Progenitor cell of endocrine pancreas (in vitro differentiated cells): ENCODE data around the gene CACNA2D2. TPM values are rescaled to one million over a fixed set of nuclear protein-coding genes. Genes with fewer than 3 reads are reported as not detected.

ENCODE experiments used
- DNase-seq: peaks from one replicate; pipeline ENCODE4 v3.0.0; 2021; ENCODE audit warnings: low spot score; ENCODE audit not compliant: unreplicated experiment
- H3K27ac Mint-ChIP-seq: 2 replicates; pipeline ENCODE4 v1.8.0; 2021; ENCODE audit warnings: mild to moderate bottlenecking, moderate library complexity, mixed read lengths
- H3K27me3 Mint-ChIP-seq: 2 replicates; pipeline ENCODE4 v1.8.0; 2021; ENCODE audit warnings: mixed read lengths
- H3K36me3 Mint-ChIP-seq: 2 replicates; pipeline ENCODE4 v1.8.0; 2022; ENCODE audit warnings: mixed read lengths; ENCODE audit not compliant: insufficient read depth
- H3K4me1 Mint-ChIP-seq: 2 replicates; pipeline ENCODE4 v1.8.0; 2021; ENCODE audit warnings: low read depth, mixed read lengths
- H3K4me3 Mint-ChIP-seq: 2 replicates; pipeline ENCODE4 v1.8.0; 2021; ENCODE audit warnings: low read depth, mild to moderate bottlenecking, moderate library complexity, mixed read lengths
- H3K9me3 Mint-ChIP-seq: 2 replicates; pipeline ENCODE4 v1.8.0; 2021; ENCODE audit warnings: low read depth, mixed read lengths
- total RNA-seq: library from RNA; stranded (reverse); gene quantifications from 2 replicates; pipeline ENCODE4 v1.2.1, GENCODE V29; 2021
- TF ChIP-seq, protein P1 (sequence below): fragments of 200-600 bp; sonication (generic); IDR thresholded peaks from one replicate; pipeline ENCODE4 v1.5.0; 2021; ENCODE audit warnings: antibody characterized with exemption, mild to moderate bottlenecking; ENCODE audit not compliant: unreplicated experiment

Gene CACNA2D2
- total RNA-seq, 1 donor from 2014 or later, result 6.9 TPM

GRCh38 chr3:50338965-50339364 is 164.5 kb downstream of the CACNA2D2 start:
- Mint-ChIP-seq H3K27ac (no peak overlapping the region), H3K4me1 (peaks cover 15% of the 10 kb centered on the region), H3K27me3 (peaks cover 49% of the 10 kb centered on the region)

DNA sequence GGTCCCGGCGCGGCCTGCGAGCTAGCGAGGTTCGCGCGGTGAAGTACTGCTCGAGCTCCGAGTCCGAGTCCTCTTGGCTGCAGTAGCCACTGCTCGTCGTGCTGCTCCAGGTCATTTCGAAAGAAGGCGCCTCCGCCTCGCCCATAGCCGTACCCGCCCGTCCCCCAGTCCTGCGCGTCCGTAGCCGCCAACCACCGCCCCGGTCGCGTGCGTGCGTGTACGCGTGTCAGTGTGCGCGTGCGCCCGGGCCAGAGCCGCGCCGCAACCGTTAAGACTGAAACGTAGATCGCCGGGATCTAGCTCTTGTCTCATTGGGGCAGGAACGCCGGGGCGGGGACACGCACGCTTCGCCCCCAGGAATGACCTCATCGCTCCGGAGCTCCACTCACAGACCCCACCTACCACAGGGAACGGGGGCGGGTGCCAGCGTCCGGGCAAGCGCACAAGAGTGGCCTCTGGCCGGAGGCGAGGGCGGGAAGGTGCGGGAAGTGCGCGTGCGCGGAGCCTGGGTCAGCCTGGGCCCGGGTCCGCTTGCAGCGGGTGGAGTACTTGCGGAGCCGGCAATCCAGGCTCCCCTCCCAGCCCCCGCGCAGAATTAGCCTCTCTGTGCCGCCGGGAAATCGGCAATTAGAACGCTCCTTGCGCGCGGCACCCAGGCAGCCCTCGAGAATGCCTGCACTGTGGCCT is 166.1 kb downstream of the CACNA2D2 start:
- H3K27ac Mint-ChIP-seq, result peak overlapping the region; percentile 99
- no peaks in the 10 kb centered on the region for H3K36me3 Mint-ChIP-seq
- no peaks in the 10 kb centered on the region for H3K9me3 Mint-ChIP-seq
- peak overlapping the region; percentile 93 for H3K4me3 Mint-ChIP-seq
- TF ChIP-seq, protein P1, sequence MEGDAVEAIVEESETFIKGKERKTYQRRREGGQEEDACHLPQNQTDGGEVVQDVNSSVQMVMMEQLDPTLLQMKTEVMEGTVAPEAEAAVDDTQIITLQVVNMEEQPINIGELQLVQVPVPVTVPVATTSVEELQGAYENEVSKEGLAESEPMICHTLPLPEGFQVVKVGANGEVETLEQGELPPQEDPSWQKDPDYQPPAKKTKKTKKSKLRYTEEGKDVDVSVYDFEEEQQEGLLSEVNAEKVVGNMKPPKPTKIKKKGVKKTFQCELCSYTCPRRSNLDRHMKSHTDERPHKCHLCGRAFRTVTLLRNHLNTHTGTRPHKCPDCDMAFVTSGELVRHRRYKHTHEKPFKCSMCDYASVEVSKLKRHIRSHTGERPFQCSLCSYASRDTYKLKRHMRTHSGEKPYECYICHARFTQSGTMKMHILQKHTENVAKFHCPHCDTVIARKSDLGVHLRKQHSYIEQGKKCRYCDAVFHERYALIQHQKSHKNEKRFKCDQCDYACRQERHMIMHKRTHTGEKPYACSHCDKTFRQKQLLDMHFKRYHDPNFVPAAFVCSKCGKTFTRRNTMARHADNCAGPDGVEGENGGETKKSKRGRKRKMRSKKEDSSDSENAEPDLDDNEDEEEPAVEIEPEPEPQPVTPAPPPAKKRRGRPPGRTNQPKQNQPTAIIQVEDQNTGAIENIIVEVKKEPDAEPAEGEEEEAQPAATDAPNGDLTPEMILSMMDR, result no peak
- peaks cover 33% of the 10 kb centered on the region for H3K27me3 Mint-ChIP-seq
- peaks cover 15% of the 10 kb centered on the region for H3K4me1 Mint-ChIP-seq
- DNase-seq, result peak; percentile 96

More at GRCh38 chr3:50338965-50339364, 164.5 kb downstream of the CACNA2D2 start:
- TF ChIP-seq, protein P1, result no peak
- Mint-ChIP-seq H3K9me3 (no peaks in the 10 kb centered on the region), H3K36me3 (no peaks in the 10 kb centered on the region), H3K4me3 (peak overlapping the region; percentile 93)
- no peak for DNase-seq

DNA sequence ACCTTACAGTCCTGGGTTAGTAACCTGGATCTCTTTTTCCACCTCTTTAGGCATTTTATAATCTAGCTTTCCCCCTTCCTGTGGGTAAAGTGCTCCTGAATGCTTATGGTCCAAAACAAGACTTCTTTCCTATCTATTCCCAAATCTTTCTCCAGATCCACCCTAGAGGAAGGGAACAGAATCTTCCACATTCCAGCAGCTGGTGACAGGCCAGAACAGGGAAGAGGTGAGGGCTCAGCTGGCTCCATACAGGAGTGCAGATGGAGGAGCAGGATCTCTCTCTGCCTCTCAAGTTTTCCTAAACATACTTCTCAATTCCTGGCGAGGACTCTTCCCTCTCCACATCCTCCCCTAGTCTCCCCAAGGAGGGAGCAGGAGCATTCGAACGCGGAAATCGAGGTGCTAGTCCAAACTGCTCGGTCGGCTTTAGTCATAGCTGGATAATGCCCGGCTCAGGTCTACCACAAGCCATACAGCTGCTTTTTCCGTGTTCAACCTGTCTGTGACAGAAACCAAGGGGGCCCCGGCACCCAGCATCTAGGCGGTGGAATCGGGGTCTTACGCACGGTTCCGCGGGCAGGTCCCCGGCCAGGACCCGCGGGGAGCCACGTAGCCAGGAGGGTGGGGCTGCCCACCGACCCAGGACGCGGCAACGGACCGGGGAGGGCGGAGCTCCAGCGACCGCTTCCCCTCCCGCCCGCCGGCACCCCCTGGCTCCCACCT is 166.8 kb downstream of the CACNA2D2 start:
- Mint-ChIP-seq H3K9me3 (no peaks in the 10 kb centered on the region), H3K27me3 (peaks cover 26% of the 10 kb centered on the region), H3K27ac (peak overlapping the region; percentile 99), H3K36me3 (no peaks in the 10 kb centered on the region), H3K4me1 (peaks cover 15% of the 10 kb centered on the region), H3K4me3 (peak overlapping the region; percentile 93)
- DNase-seq, result no peak
- TF ChIP-seq, protein P1, result no peak

- no peaks in the 10 kb centered on the region for H3K9me3 Mint-ChIP-seq
- H3K4me1 Mint-ChIP-seq, result peaks cover 15% of the 10 kb centered on the region
- H3K36me3 Mint-ChIP-seq, result peaks cover 2% of the 10 kb centered on the region
- TF ChIP-seq, protein P1, result no peak
- H3K27ac Mint-ChIP-seq, result no peak overlapping the region
- peaks cover 10% of the 10 kb centered on the region for H3K27me3 Mint-ChIP-seq
- H3K4me3 Mint-ChIP-seq, result peak overlapping the region; percentile 26
- DNase-seq, result no peak
Observed at GRCh38 chr3:50334339-50335075, 168.9 kb downstream of the CACNA2D2 start.

DNA sequence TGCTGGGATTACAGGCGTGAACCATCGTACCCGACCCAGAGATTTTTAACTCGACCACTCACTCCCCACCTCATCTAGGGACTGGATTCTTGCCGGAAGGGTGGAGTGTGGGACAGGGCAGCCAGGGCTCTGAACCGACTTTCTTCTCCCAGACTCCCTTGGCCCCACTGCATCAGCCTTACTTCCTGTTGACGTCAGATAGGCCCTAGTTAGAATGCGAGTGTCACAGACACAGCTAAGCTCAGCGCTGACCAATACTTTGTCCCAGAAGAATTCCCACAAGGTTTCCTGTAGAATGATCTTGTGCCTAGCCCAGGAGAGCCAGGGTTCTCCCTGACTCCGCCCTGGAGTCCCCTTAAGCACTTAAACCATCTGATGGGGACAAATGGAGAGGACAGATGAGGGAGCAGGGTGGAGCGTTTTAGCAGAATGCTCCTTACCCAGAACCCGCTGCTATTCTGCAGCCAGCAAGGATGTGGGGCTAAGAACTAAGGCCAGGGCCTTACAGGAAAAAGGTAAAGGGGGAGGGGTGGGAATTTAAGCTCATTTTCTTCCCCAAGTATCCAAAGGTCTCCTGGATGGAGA is 169.6 kb downstream of the CACNA2D2 start:
- Mint-ChIP-seq H3K27me3 (peaks cover 4% of the 10 kb centered on the region), H3K4me3 (no peak overlapping the region), H3K9me3 (no peaks in the 10 kb centered on the region), H3K4me1 (peaks cover 15% of the 10 kb centered on the region), H3K36me3 (peaks cover 2% of the 10 kb centered on the region), H3K27ac (no peak overlapping the region)
- no peak for DNase-seq
- TF ChIP-seq, protein P1, result no peak
